ENCODE measurements around the gene RIGI. TPM values are rescaled to one million over a fixed set of nuclear protein-coding genes. Genes with fewer than 3 reads are reported as not detected.

Gene RIGI
- total and polyA plus RNA-seq, 9 of the 15 experiments (the other 6 are each of a cell fraction or from before 2014, with no cell fraction given) = 0.27 to 1.1 (median 0.54) TPM

DNA sequence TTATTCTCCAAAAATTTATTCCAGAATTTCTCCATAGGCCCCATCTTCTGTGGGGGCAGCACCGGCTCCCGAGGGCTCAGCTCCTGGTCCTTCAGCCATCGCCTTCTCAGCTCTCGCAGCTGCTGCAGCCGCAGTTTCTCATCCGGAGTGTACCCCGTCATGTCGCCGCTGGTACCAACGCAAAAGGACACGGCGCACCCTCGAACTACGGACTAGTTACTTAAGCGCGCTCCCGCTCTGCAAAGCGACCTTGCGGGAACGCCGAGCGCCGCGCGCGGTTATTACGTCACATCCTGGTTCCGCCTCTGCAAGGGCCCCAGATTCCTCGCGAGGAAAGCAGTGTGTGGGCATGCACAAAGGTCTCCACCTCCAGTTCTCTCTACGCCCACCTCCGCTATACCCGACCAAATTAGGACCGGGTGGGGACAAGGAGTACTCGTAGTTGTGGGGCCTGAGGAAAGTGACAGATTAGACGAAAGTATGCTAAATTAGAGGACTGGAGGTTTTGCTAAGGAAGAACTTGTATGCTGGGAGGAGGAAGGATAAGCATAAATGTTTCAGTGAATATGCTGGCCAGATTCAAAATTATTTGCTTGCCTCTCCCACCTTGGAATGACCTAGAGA lies 47.0 kb upstream of the RIGI start, which contains the start of gene NDUFB6 (continued):
- no peak for TF ChIP-seq COPS2 (conservative IDR thresholded peaks at IDR 0.05)
- TF ChIP-seq, protein P1, sequence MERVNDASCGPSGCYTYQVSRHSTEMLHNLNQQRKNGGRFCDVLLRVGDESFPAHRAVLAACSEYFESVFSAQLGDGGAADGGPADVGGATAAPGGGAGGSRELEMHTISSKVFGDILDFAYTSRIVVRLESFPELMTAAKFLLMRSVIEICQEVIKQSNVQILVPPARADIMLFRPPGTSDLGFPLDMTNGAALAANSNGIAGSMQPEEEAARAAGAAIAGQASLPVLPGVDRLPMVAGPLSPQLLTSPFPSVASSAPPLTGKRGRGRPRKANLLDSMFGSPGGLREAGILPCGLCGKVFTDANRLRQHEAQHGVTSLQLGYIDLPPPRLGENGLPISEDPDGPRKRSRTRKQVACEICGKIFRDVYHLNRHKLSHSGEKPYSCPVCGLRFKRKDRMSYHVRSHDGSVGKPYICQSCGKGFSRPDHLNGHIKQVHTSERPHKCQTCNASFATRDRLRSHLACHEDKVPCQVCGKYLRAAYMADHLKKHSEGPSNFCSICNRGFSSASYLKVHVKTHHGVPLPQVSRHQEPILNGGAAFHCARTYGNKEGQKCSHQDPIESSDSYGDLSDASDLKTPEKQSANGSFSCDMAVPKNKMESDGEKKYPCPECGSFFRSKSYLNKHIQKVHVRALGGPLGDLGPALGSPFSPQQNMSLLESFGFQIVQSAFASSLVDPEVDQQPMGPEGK (CRISPR knock-in tag; IDR thresholded peaks at IDR 0.05; ENCODE audit: borderline replicate concordance) = no peak
- no peak for TF ChIP-seq ZNF311 (CRISPR knock-in tag; IDR thresholded peaks at IDR 0.05)
- TF ChIP-seq ZNF239 (CRISPR knock-in tag; IDR thresholded peaks at IDR 0.05) = no peak
- no peak for TF ChIP-seq RCOR1 (IDR thresholded peaks at IDR 0.05; ENCODE audit: borderline replicate concordance in 1 of 2, low read depth in 2 of 2, low read length in 2 of 2)
- TF ChIP-seq SPI1 (IDR thresholded peaks at IDR 0.05; ENCODE audit: borderline replicate concordance, low read depth, low read length) = no peak
- TF ChIP-seq ZNF436 (CRISPR knock-in tag; IDR thresholded peaks at IDR 0.05) = no peak
- no peak for TF ChIP-seq ZNF668 (CRISPR knock-in tag; IDR thresholded peaks at IDR 0.05)
- TF ChIP-seq SMARCA4 (IDR thresholded peaks at IDR 0.05) = no peak
- TF ChIP-seq, protein P2, sequence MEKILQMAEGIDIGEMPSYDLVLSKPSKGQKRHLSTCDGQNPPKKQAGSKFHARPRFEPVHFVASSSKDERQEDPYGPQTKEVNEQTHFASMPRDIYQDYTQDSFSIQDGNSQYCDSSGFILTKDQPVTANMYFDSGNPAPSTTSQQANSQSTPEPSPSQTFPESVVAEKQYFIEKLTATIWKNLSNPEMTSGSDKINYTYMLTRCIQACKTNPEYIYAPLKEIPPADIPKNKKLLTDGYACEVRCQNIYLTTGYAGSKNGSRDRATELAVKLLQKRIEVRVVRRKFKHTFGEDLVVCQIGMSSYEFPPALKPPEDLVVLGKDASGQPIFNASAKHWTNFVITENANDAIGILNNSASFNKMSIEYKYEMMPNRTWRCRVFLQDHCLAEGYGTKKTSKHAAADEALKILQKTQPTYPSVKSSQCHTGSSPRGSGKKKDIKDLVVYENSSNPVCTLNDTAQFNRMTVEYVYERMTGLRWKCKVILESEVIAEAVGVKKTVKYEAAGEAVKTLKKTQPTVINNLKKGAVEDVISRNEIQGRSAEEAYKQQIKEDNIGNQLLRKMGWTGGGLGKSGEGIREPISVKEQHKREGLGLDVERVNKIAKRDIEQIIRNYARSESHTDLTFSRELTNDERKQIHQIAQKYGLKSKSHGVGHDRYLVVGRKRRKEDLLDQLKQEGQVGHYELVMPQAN (IDR thresholded peaks at IDR 0.05; ENCODE audit: borderline replicate concordance) = no peak
- no peak for TF ChIP-seq RBM34 (IDR thresholded peaks at IDR 0.05; ENCODE audit: borderline replicate concordance, insufficient read depth, low read length)
- TF ChIP-seq ZFP36 (IDR thresholded peaks at IDR 0.05; ENCODE audit: low read depth, low read length, partially characterized antibody) = peak; percentile 7
- no peak for TF ChIP-seq NEUROD1 (IDR thresholded peaks at IDR 0.05; ENCODE audit: borderline replicate concordance, low read depth, low read length, partially characterized antibody)
- TF ChIP-seq RAD51 (IDR thresholded peaks at IDR 0.05; ENCODE audit: borderline replicate concordance, low read depth) = no peak
- TF ChIP-seq RFX7 (CRISPR knock-in tag; IDR thresholded peaks at IDR 0.05) = no peak
- no peak for TF ChIP-seq RBM15 (IDR thresholded peaks at IDR 0.05; ENCODE audit: insufficient read depth, low read length)
- TF ChIP-seq ELF1 (tag; IDR thresholded peaks at IDR 0.05) = peak; percentile 70; the same call in 1 of the 2 replicates
- no peak for TF ChIP-seq ZNF583 (CRISPR knock-in tag; IDR thresholded peaks at IDR 0.05)
- no peak for TF ChIP-seq FUS (optimal IDR thresholded peaks at IDR 0.05; ENCODE audit: low read depth, low read length)
- no peak for TF ChIP-seq CBX5 (IDR thresholded peaks at IDR 0.05; ENCODE audit: borderline replicate concordance, low read depth)
- TF ChIP-seq MTF1 (CRISPR knock-in tag; IDR thresholded peaks at IDR 0.05; ENCODE audit: borderline replicate concordance) = no peak
- TF ChIP-seq, protein P3, sequence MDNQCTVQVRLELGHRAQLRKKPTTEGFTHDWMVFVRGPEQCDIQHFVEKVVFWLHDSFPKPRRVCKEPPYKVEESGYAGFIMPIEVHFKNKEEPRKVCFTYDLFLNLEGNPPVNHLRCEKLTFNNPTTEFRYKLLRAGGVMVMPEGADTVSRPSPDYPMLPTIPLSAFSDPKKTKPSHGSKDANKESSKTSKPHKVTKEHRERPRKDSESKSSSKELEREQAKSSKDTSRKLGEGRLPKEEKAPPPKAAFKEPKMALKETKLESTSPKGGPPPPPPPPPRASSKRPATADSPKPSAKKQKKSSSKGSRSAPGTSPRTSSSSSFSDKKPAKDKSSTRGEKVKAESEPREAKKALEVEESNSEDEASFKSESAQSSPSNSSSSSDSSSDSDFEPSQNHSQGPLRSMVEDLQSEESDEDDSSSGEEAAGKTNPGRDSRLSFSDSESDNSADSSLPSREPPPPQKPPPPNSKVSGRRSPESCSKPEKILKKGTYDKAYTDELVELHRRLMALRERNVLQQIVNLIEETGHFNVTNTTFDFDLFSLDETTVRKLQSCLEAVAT (IDR thresholded peaks at IDR 0.05) = peak in 1 of 2 experiments; percentile 68; a peak in 2 of 4 replicates
- TF ChIP-seq, protein P4, sequence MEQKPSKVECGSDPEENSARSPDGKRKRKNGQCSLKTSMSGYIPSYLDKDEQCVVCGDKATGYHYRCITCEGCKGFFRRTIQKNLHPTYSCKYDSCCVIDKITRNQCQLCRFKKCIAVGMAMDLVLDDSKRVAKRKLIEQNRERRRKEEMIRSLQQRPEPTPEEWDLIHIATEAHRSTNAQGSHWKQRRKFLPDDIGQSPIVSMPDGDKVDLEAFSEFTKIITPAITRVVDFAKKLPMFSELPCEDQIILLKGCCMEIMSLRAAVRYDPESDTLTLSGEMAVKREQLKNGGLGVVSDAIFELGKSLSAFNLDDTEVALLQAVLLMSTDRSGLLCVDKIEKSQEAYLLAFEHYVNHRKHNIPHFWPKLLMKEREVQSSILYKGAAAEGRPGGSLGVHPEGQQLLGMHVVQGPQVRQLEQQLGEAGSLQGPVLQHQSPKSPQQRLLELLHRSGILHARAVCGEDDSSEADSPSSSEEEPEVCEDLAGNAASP (IDR thresholded peaks at IDR 0.05) = no peak
- TF ChIP-seq EP400 (IDR thresholded peaks at IDR 0.05) = peak; percentile 67
